Smooth muscle cell (in vitro differentiated cells): Measurements from ENCODE around the gene MLLT10. TPM values are rescaled to one million over a fixed set of nuclear protein-coding genes. Genes with fewer than 3 reads are reported as not detected.

Experiments used
- DNase-seq: peaks from one replicate; lab custom pipeline; 2025; ENCODE audit not compliant: unreplicated experiment; lab: John Stamatoyannopoulos, UW
- H2AFZ ChIP-seq: fragments of 200-600 bp; sonication (generic); 2 replicates; pipeline ENCODE4 v1.6.0; 2016; ENCODE audit warnings: antibody characterized with exemption, low read depth, mild to moderate bottlenecking
- H3F3A ChIP-seq: fragments of 200-600 bp; sonication (generic); 2 replicates; pipeline ENCODE4 v1.6.0; 2017; ENCODE audit warnings: antibody characterized with exemption, low read depth
- H3K27ac ChIP-seq: fragments of 200-600 bp; sonication (generic); 2 replicates; pipeline ENCODE4 v1.5.1; 2016; ENCODE audit warnings: low read depth, mild to moderate bottlenecking
- H3K27me3 ChIP-seq: fragments of 200-600 bp; sonication (generic); 2 replicates; pipeline ENCODE4 v1.6.1; 2016; ENCODE audit warnings: low read depth, mild to moderate bottlenecking
- H3K36me3 ChIP-seq: fragments of 200-600 bp; sonication (generic); 2 replicates; pipeline ENCODE4 v1.5.1; 2016; ENCODE audit warnings: low read depth
- H3K4me1 ChIP-seq: fragments of 200-600 bp; sonication (generic); 2 replicates; pipeline ENCODE4 v1.5.1; 2016; ENCODE audit warnings: low read depth
- H3K4me2 ChIP-seq: fragments of 200-600 bp; sonication (generic); 2 replicates; pipeline ENCODE4 v1.6.0; 2016; ENCODE audit warnings: mild to moderate bottlenecking
- H3K4me3 ChIP-seq: fragments of 200-600 bp; sonication (generic); 2 replicates; pipeline ENCODE4 v1.5.1; 2016; ENCODE audit warnings: mild to moderate bottlenecking
- H3K79me2 ChIP-seq: fragments of 200-600 bp; sonication (generic); 2 replicates; pipeline ENCODE4 v1.6.0; 2016; ENCODE audit warnings: low read depth, mild to moderate bottlenecking
- H3K9ac ChIP-seq: fragments of 200-600 bp; sonication (generic); 2 replicates; pipeline ENCODE4 v1.6.0; 2016; ENCODE audit warnings: low read depth
- H3K9me3 ChIP-seq: fragments of 200-600 bp; sonication (generic); replicated peaks from 2 replicates; pipeline ENCODE4 v1.5.1; 2016; ENCODE audit warnings: low read depth
- H4K20me1 ChIP-seq: fragments of 200-600 bp; sonication (generic); 2 replicates; pipeline ENCODE4 v1.6.0; 2016; ENCODE audit warnings: low read depth
- CTCF ChIP-seq: fragments of 200-600 bp; sonication (generic); IDR thresholded peaks from 2 replicates; pipeline ENCODE4 v1.5.1; 2017; ENCODE audit warnings: borderline replicate concordance, mild to moderate bottlenecking, antibody characterized with exemption; ENCODE audit not compliant: insufficient read depth, poor library complexity, severe bottlenecking
- WGBS: methylation state at CpG from one replicate; pipeline ENCODE4 v1.1.7; 2016; ENCODE audit warnings: low lambda C conversion rate; 5-methylcytosine and 5-hydroxymethylcytosine counted together
- polyA plus RNA-seq: library from polyadenylated mRNA; unstranded; fragments of >200 nt; fragmentation: Nextera tagmentation; extraction: Ambion mirVana; gene quantifications from 2 replicates; pipeline ENCODE4 v1.2.1, GENCODE V29; 2016
- total RNA-seq: library from RNA; depleted of rRNA; stranded (reverse); fragments of >200 nt; gene quantifications from 2 replicates; pipeline ENCODE4 v1.2.3, GENCODE V29; 2014

The MLLT10 gene
- 43.6 and 44.6 TPM in 2 replicates for total RNA-seq
- 6.8 and 10.8 TPM in 2 replicates for polyA plus RNA-seq

GRCh38 chr10:21533467-21534279 is at the start of gene MLLT10:
Gene MLLT10, plus strand, starts transcription at chr10:21534232. Its CDS starts 413 bp downstream, at chr10:21534645.
- peaks cover 77% of the 10 kb centered on the region for H3K79me2 ChIP-seq
- peak; percentile 80 for DNase-seq
- under 1% methylated on average over 25 of the region's 74 CpGs for WGBS

GRCh38 chr10:21487416-21488180 is 46.4 kb upstream of the MLLT10 start:
- Histone ChIP-seq H3K9ac (no peak overlapping the region), H3K27ac (no peak overlapping the region), H3K9me3 (no peaks in the 10 kb centered on the region), H3K4me3 (no peak overlapping the region), H3K36me3 (no peaks in the 10 kb centered on the region), H3K27me3 (no peaks in the 10 kb centered on the region), H3K4me1 (peaks cover 9% of the 10 kb centered on the region), H3F3A (no peaks in the 10 kb centered on the region), H3K79me2 (no peaks in the 10 kb centered on the region), H4K20me1 (no peaks in the 10 kb centered on the region), H3K4me2 (no peak overlapping the region), H2AFZ (no peak overlapping the region)
- WGBS, result 96% methylated on average over 10 of the region's 10 CpGs
- DNase-seq, result no peak
- TF ChIP-seq CTCF, result no peak

More at GRCh38 chr10:21533467-21534279, at the start of gene MLLT10:
- peaks cover 47% of the 10 kb centered on the region for H3K4me1 ChIP-seq
- H3K4me2 ChIP-seq, result peak within 1 kb of the TSS; percentile 95
- peak within 1 kb of the TSS; percentile 64 for H3K4me3 ChIP-seq
- H3K27me3 ChIP-seq, result no peaks in the 10 kb centered on the region
- H3K36me3 ChIP-seq, result no peaks in the 10 kb centered on the region
- H3K27ac ChIP-seq, result peak within 1 kb of the TSS; percentile 75
- peak within 1 kb of the TSS; percentile 67 for H3K9ac ChIP-seq
- peaks cover 34% of the 10 kb centered on the region for H4K20me1 ChIP-seq
- peaks cover 5% of the 10 kb centered on the region for H3F3A ChIP-seq
- TF ChIP-seq CTCF, result peak; percentile 22
- H2AFZ ChIP-seq, result peak within 1 kb of the TSS; percentile 94
- no peaks in the 10 kb centered on the region for H3K9me3 ChIP-seq

- Histone ChIP-seq H3K27me3 (no peaks in the 10 kb centered on the region), H3F3A (peaks cover 4% of the 10 kb centered on the region), H3K9me3 (no peaks in the 10 kb centered on the region), H2AFZ (no peak overlapping the region), H3K36me3 (no peaks in the 10 kb centered on the region), H3K27ac (no peak overlapping the region), H3K4me1 (peaks cover 14% of the 10 kb centered on the region), H4K20me1 (no peaks in the 10 kb centered on the region), H3K79me2 (no peaks in the 10 kb centered on the region), H3K4me3 (no peak overlapping the region), H3K9ac (no peak overlapping the region), H3K4me2 (no peak overlapping the region)
- TF ChIP-seq CTCF, result no peak
- no peak for DNase-seq
- 54% methylated on average over 6 of the region's 6 CpGs for WGBS
Measured at GRCh38 chr10:21488246-21488956, 45.6 kb upstream of the MLLT10 start.
